ENCODE data around the gene SPAG8.

Gene SPAG8

DNA sequence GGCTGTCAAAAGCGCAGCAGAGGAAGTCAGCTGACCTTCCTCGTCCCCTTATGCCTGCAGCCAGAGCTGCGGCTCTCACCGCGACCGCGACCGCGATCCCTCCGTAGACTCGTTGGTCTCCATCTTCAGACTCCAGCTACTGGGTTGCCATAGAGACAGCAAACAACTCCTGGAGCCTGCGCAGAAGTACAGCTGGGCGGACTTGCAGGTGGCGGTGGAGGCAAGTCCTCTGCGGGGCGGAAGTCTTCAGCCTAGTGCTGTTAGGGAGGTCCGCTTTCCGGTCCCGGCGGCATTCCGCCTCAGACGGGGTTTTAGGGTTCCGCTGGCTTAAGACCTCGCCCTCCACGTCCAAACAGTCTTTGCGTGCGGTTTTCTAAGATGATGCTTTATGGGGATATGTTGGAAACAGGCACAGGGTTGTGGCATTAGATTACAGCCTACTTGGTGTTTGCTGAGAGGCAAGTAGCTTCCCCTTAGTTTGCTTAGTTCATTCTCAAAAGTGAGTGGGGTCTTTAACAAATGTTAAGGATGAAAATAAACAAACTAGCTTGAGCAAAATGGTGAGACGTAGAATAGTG is at the start of gene SPAG8:
Gene SPAG8, minus strand, starts transcription at position 238 of the 578 bp plus-strand sequence. Its CDS starts 115 bp downstream, at position 123.
- peak; percentile 96 for DNase-seq

DNA sequence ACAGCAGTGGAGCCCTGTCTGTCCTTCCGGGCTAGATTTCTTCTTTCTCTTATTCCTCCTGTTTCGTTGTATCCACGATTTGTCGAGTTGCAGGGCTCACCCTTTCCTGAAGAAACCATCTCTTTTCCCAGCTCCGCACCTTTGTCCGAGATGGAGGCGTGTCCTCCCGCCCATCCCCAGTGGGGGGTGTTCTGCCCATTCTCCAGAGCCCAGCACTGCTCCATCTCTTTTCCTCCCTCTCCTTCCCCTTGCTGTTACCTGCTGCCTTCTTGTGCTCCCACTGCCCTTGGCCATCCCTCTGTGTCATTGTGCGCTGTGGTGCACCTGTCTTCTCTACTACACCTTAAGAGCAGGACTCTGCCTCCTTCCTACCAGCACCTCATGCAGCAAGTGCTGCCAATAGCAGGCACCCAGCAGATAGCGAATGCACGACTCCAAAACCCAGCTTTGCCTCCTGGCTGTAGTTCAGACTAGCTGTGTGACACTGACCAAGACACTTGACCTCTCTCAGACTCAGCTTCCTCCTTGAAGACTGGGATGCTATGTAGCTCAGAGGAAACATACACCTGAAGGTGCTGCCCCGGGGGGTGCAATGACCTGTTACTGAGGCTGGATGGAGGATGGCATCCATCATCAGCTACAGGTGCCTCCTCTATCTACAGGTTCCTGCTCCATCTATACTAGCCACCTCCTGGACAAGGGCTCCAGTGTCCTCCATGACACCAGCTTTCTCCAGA is 49.3 kb upstream of the SPAG8 start:
- no peak for DNase-seq

DNA sequence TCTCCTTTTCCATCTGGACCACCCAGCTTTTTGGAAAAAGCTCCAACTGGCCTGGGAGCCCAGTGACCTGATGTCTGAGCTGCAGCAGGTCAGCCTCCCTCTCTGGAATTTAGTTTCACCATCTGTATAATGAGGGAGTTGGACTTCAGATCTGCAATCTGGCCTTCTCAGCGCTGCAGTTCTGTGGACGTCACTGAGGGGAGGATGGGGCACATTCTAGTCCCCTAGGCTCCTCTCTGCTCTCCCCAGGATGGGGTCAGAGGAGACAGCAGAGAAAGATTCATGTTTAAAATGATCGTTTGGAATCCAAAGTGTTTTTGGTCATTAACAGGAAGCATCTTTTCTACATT is 47.9 kb upstream of the SPAG8 start:
- DNase-seq, result no peak

DNA sequence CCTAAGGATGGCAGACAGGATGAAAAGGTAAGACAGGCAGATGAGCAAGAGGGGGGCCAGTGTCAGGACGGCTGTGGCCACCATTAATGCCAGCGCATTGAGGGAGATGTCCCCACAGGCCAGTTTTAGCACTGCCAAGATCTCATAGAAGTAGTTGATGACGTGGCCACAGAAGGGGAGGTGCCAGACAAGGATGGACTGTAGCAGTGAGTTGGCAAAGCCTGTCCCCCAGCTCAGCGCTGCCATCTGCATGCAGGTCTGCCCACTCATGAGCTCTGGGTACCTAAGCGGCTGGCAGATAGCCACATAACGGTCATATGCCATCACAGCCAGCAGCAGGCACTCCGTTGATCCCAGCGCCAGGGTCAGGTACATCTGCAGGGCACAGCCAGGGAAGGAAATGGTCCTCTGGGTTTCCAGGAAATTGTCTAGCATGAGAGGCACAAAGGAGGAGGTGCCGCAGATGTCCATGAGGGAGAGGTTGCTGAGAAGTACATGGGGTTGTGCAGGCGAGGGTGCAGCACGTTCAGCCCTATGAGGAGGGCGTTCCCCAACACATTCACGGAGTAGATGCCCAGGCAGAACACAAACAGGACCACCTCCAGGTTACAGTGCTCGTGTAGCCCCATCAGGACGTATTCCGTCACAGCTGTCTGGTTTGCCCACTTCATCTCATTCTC is 47.4 kb upstream of the SPAG8 start:
- no peak for DNase-seq

DNA sequence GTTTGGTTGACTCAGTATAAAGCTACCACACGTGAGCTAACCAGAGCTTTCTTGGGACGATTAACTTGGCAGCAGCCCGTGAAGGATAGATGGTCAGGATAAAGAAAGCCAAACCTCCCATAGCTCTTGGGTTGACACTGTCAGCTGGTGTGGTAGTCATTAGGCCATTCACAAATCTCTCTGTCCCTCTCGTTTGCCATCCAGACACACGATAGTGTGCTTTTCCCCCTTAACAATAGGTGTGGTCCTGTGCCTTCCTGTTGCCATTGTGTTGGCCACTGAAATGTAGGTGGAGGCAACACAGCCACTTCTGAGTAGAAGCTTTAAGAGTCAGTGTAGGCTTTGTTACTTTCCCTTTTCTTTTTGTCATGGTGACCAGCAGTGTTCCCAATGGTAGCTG is 46.4 kb upstream of the SPAG8 start:
- DNase-seq, result no peak

DNA sequence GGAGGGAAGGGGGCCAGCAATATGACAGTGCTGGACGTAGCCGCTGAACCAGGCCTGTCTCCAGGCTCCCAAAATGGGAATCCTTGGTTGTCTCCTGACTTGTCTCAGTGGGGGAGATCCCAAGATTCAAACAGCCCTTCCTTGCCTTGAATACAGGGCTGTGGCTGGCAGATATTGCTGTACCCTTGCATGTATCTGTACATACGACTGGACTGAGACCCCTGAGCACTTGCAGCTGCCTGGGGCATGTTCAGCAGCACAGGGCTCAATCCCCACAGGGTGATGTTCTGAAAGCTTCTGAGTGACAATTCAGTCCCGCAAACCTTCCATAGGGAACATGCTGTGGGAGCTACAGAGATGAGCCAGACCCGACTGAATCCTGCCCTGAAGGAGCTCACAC is 44.8 kb upstream of the SPAG8 start:
- no peak for DNase-seq

- no peak for DNase-seq
Observed at GRCh38 chr9:35856206-35856605, 44.1 kb upstream of the SPAG8 start.

GRCh38 chr9:35854091-35854762 is 42.2 kb upstream of the SPAG8 start:
- DNase-seq, result no peak

GRCh38 chr9:35852876-35853865 is 41.1 kb upstream of the SPAG8 start:
- no peak for DNase-seq

- no peak for DNase-seq
Observed at GRCh38 chr9:35852267-35852815, 40.3 kb upstream of the SPAG8 start.

DNA sequence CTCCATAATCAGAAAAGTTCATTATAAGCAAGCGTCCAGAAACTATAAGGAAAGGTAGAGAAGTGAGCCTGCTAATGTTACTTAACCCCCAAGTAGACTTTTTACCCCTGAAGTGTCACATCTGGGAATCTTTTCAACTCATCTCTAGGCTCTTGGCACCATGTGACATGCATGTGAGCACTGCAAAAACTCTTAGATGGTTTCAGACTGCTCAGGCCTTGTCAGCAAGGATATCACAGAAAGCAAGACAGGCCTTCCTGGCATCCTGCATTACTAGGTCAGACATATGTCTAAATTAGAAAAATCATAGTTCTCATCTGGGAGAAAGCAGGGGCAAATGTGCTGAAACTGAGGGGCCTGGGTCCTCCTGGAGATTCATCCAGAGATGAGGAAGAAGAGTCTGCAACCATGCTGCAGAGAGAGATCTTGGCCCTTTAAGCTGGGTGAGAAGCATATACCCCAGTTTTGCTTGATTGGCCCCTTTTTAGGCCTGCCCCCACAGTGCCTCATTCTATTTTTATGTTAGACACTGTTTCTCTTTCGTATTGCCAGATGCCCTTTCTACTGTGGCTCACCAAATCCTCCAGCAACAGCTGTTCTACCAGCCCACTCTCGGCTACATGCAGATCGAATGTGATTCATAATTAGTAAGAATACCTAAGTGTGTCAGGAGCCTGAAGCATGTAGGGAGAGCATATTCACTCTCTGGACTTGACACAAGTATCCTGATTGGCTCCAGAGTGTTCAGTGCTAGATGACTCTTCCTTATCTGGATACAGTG is 35.9 kb upstream of the SPAG8 start:
- peak; percentile 42 for DNase-seq

DNA sequence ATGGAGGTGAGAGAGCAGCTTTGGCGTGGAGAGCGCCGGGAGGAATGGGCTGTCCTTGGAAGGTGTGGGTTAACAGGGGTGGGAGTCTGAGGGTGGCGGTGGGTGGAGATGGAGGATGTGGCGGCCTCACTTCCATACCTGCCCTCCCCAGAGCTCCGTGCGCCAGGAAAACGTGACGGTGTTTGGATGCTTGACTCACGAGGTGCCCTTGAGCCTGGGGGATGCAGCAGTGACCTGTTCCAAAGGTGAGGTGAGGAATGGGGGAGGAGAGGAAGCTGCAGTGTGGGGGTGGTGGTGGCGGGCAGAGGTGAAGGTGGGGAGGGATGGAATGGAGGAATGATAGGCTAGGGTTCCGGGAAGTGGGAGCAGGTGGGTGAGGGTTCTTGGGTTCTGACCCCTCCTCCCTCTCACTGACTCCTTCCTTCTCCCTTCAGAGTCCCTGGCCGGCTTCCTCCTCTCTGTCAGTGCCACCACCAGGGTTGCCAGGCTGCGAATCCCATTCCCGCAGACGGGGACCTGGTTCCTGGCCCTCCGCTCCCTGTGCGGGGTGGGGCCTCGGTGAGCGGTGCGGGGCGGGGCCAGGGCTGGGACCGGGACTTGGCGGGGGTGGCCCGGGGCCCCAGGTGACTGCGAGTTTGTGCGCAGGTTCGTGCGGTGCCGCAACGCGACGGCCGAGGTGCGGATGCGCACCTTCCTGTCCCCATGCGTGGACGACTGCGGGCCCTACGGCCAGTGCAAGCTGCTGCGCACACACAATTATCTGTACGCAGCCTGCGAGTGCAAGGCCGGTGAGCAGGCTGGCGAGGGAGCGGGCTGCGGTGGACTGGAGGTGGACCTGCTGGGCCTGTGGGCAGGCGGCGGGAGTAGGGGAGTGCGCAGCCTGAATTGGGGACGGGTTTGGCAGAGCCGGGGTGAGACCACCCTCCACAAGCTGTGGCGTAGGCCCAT is 34.0 kb upstream of the SPAG8 start:
- no peak for DNase-seq

GRCh38 chr9:35844628-35845270 is 32.7 kb upstream of the SPAG8 start:
- peak; percentile 11 for DNase-seq

DNA sequence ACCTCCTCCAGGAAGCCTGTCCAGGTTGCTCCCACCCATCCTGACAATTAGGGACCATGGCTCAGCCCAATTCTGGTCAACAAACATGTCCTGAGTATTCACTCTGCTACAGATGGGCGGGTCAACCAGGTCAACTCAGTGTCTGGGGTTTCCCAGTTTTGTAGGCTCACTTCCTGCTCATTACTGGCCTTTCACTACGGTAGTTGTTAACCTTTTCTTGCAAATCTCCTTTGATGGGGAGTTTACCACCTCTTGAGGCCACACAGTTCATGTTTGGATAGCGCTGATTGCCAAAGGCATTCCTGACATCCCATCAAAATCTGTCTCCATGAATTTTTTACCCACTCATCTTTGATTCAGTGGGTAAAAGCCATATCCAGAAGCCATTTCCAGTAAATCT is 30.7 kb upstream of the SPAG8 start:
- no peak for DNase-seq

GRCh38 chr9:35842020-35842745 is 30.1 kb upstream of the SPAG8 start:
- DNase-seq, result no peak

DNA sequence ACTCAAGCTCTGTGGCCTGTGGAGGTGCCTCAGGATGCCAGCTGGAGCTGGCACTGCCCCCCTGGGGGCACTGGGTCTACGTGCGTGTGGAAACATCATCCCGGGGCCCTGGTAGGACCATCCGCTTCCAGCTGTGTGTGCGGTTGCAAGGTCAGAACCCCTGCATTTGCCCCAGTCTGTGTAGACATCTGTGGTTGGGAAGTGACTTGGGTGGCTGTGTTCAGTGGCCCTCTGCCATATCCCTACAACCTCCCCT is 29.5 kb upstream of the SPAG8 start:
- no peak for DNase-seq

DNA sequence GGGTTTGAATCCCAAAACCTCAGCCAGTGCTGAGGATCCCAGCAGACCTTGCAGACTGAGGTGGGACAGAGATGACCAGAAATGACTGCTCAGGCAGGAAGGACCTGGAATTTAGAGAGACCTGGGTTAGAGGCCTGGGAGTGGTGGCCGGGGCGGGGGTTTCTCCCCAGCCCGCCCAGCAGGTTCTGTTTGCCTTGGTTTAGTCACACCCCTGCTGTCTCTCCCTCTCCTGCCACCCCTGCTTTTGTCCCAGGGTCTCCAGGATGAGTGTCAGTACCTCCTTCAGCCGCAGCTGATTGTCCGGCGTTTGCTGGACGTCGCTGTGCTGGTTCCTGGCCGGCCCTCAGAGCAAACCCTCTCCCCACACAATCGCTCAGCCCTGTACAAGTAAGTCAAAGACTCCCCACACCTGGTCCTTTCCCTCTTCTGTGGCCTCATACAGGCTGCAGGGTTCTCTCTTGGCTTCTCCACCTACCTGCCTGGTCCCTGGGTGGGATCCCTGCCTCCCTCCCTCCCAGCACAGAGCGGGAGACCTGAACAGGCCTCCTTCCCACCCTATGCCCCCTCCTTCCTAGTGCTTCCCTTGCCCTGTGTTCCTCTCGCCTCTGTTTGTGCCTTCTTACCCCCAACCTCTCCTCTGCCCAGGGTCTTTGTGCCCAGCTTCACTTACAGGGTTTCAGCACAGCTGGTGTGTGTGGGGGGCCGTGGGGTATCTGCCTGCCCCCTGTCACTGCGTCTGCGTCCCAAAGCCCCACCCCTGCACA is 29.0 kb upstream of the SPAG8 start:
- no peak for DNase-seq

GRCh38 chr9:35839926-35840325 is 27.9 kb upstream of the SPAG8 start:
- DNase-seq, result no peak

Measured in stimulated activated CD4-positive, alpha-beta T cell treated with anti-CD3 and anti-CD28 coated beads, Interleukin-4, amount 100 ng/mL, for 24 hours (primary cell).